H9 (cell line): ENCODE results near the gene AMN. TPM values are rescaled to one million over a fixed set of nuclear protein-coding genes. Genes with fewer than 3 reads are reported as not detected.

Experiments used
- DNase-seq: peaks from one replicate; pipeline ENCODE4 v3.0.0-alpha.2; 2017
- H2AFZ ChIP-seq: one replicate; pipeline ENCODE4 v1.6.1; 2013; ENCODE audit warnings: mild to moderate bottlenecking, low read length, control low read depth, moderate library complexity
- H2AK5ac ChIP-seq: 2 replicates; pipeline ENCODE4 v1.6.1; 2013; ENCODE audit warnings: low read length, control low read depth, mixed read lengths; ENCODE audit not compliant: insufficient read length
- H2BK120ac ChIP-seq: one replicate; pipeline ENCODE4 v1.6.1; 2013; ENCODE audit warnings: low read depth, mild to moderate bottlenecking, low read length, control low read depth, inconsistent platforms; ENCODE audit not compliant: poor library complexity, severe bottlenecking
- H2BK12ac ChIP-seq: 2 replicates; pipeline ENCODE4 v1.6.1; 2013; ENCODE audit warnings: low read length, control low read depth, mixed read lengths, low read depth; ENCODE audit not compliant: insufficient read length
- H2BK15ac ChIP-seq: 2 replicates; pipeline ENCODE4 v1.6.1; 2013; ENCODE audit warnings: low read depth, low read length, control low read depth
- H2BK20ac ChIP-seq: one replicate; pipeline ENCODE4 v1.6.1; 2013; ENCODE audit warnings: low read depth, mild to moderate bottlenecking, low read length, control low read depth, inconsistent platforms; ENCODE audit not compliant: poor library complexity, severe bottlenecking
- H2BK5ac ChIP-seq: 2 replicates; pipeline ENCODE4 v1.6.1; 2013; ENCODE audit warnings: low read length, control low read depth, mixed read lengths; ENCODE audit not compliant: insufficient read length
- H3K14ac ChIP-seq: 2 replicates; pipeline ENCODE4 v1.6.1; 2013; ENCODE audit warnings: low read length, control low read depth; ENCODE audit not compliant: insufficient read depth
- H3K18ac ChIP-seq: 2 replicates; pipeline ENCODE4 v1.6.1; 2013; ENCODE audit warnings: low read depth, mild to moderate bottlenecking, mixed read lengths, low read length, control low read depth; ENCODE audit not compliant: insufficient read length
- H3K23ac ChIP-seq: 2 replicates; pipeline ENCODE4 v1.6.1; 2013; ENCODE audit warnings: low read length, control low read depth, mixed read lengths, low read depth; ENCODE audit not compliant: insufficient read length
- H3K23me2 ChIP-seq: 2 replicates; pipeline ENCODE4 v1.6.1; 2013; ENCODE audit warnings: low read depth, mild to moderate bottlenecking, mixed read lengths, low read length, control low read depth; ENCODE audit not compliant: insufficient read length, poor library complexity, severe bottlenecking
- H3K27ac ChIP-seq: 2 replicates; pipeline ENCODE4 v1.5.1; 2013; ENCODE audit warnings: low read length, control low read depth, mixed read lengths, low read depth; ENCODE audit not compliant: insufficient read length
- H3K27me3 ChIP-seq: 2 replicates; pipeline ENCODE4 v1.6.1; 2013; ENCODE audit warnings: low read length, control low read depth, inconsistent platforms; ENCODE audit not compliant: insufficient read depth
- H3K4ac ChIP-seq: 2 replicates; pipeline ENCODE4 v1.6.1; 2013; ENCODE audit warnings: low read depth, mild to moderate bottlenecking, control low read depth, inconsistent platforms, low read length, moderate library complexity
- H3K4me1 ChIP-seq: 2 replicates; pipeline ENCODE4 v1.6.1; 2013; ENCODE audit warnings: low read length, control low read depth, inconsistent platforms; ENCODE audit not compliant: insufficient read depth
- H3K4me2 ChIP-seq: 2 replicates; pipeline ENCODE4 v1.6.1; 2013; ENCODE audit warnings: low read length, control low read depth, mixed read lengths; ENCODE audit not compliant: insufficient read length, insufficient read depth
- H3K56ac ChIP-seq: 2 replicates; pipeline ENCODE4 v1.6.1; 2013; ENCODE audit warnings: low read depth, mild to moderate bottlenecking, mixed read lengths, low read length, control low read depth; ENCODE audit not compliant: insufficient read length
- H3K79me1 ChIP-seq: 2 replicates; pipeline ENCODE4 v1.6.1; 2013; ENCODE audit warnings: low read depth, mild to moderate bottlenecking, moderate library complexity, low read length, control low read depth, inconsistent platforms; ENCODE audit not compliant: insufficient read depth, poor library complexity, severe bottlenecking
- H3K79me2 ChIP-seq: 2 replicates; pipeline ENCODE4 v1.6.1; 2013; ENCODE audit warnings: low read length, control low read depth, inconsistent platforms; ENCODE audit not compliant: insufficient read depth
- H3K9ac ChIP-seq: 2 replicates; pipeline ENCODE4 v1.6.1; 2013; ENCODE audit warnings: low read length, control low read depth, mixed read lengths; ENCODE audit not compliant: insufficient read length; ENCODE audit errors: extremely low read depth
- H3K9me3 ChIP-seq: one replicate; pipeline ENCODE4 v1.6.1; 2013; ENCODE audit warnings: low read depth, low read length, inconsistent platforms; ENCODE audit not compliant: control insufficient read depth
- H3T11ph ChIP-seq: one replicate; pipeline ENCODE4 v1.6.1; 2013; ENCODE audit warnings: mild to moderate bottlenecking, low read length, control low read depth, inconsistent platforms
- H4K20me1 ChIP-seq: one replicate; pipeline ENCODE4 v1.6.1; 2013; ENCODE audit not compliant: control insufficient read depth, insufficient read length, insufficient read depth
- H4K5ac ChIP-seq: 2 replicates; pipeline ENCODE4 v1.6.1; 2013; ENCODE audit warnings: low read depth, mild to moderate bottlenecking, mixed read lengths, low read length, control low read depth; ENCODE audit not compliant: insufficient read length
- H4K8ac ChIP-seq: replicated peaks from 2 replicates; pipeline ENCODE4 v1.6.1; 2013; ENCODE audit warnings: low read length, control low read depth, mixed read lengths, low read depth; ENCODE audit not compliant: insufficient read length
- H4K91ac ChIP-seq: 2 replicates; pipeline ENCODE4 v1.6.1; 2013; ENCODE audit warnings: low read depth, mild to moderate bottlenecking, moderate library complexity, mixed read lengths, low read length, control low read depth; ENCODE audit not compliant: insufficient read length
- H3K27ac Mint-ChIP-seq, 3 experiments: 2 replicates in 2 of 3; 3 replicates in 1 of 3; pipeline ENCODE4 v1.8.0; 2020 to 2021; ENCODE audit warnings: mixed read lengths in 3 of 3, mild to moderate bottlenecking in 1 of 3, moderate library complexity in 1 of 3
- H3K27me3 Mint-ChIP-seq: 2 replicates; pipeline ENCODE4 v1.8.0; 2021; ENCODE audit warnings: low read depth, mild to moderate bottlenecking, moderate library complexity, mixed read lengths
- H3K36me3 Mint-ChIP-seq, 3 experiments: 2 replicates in 2 of 3; 3 replicates in 1 of 3; pipeline ENCODE4 v1.8.0; 2020 to 2021; ENCODE audit warnings: low read depth in 3 of 3, mixed read lengths in 3 of 3; ENCODE audit not compliant: insufficient read depth in 1 of 3
- H3K4me1 Mint-ChIP-seq, 2 experiments: 2 replicates each; pipeline ENCODE4 v1.8.0; 2020; ENCODE audit warnings: mixed read lengths in 2 of 2
- H3K4me3 Mint-ChIP-seq, 2 experiments: 2 replicates in 1 of 2; 3 replicates in 1 of 2; pipeline ENCODE4 v1.8.0; 2020 to 2021; ENCODE audit warnings: mild to moderate bottlenecking in 2 of 2, mixed read lengths in 2 of 2, moderate library complexity in 1 of 2
- H3K9me3 Mint-ChIP-seq, 2 experiments: 2 replicates in 1 of 2; 3 replicates in 1 of 2; pipeline ENCODE4 v1.8.0; 2020; ENCODE audit warnings: mild to moderate bottlenecking in 2 of 2, mixed read lengths in 2 of 2, moderate library complexity in 1 of 2
- CTCF ChIP-seq: fragments of 200-600 bp; sonication (generic); conservative IDR thresholded peaks from 3 replicates; pipeline ENCODE4 v1.8.0; 2021; ENCODE audit warnings: antibody characterized with exemption, mild to moderate bottlenecking
- WGBS: extraction: QIAGEN DNeasy Blood & Tissue Kit; methylation state at CpG from one replicate; pipeline ENCODE4 v1.1.7; 2013; ENCODE audit warnings: missing lambda C conversion rate, low lambda C conversion rate, mixed read lengths; ENCODE audit not compliant: insufficient read length; ENCODE audit errors: extremely low coverage; 5-methylcytosine and 5-hydroxymethylcytosine counted together
- total RNA-seq: library from RNA; stranded (reverse); gene quantifications from 2 replicates; pipeline ENCODE4 v1.2.1, GENCODE V29; 2021

The AMN gene
- total RNA-seq, 1 experiment from 2014 or later = 1.9 TPM

- H2BK15ac ChIP-seq = no peak overlapping the region
- no peak for TF ChIP-seq CTCF
- no peak overlapping the region for H3K56ac ChIP-seq
- H3K23ac ChIP-seq = no peak overlapping the region
- H3K27me3 ChIP-seq = no peaks in the 10 kb centered on the region
- no peak overlapping the region for H3K14ac ChIP-seq
- no peak overlapping the region for H4K91ac ChIP-seq
- DNase-seq = no peak
- H3T11ph ChIP-seq = no peak overlapping the region
- H2BK5ac ChIP-seq = no peak overlapping the region
- H2AFZ ChIP-seq = no peak overlapping the region
- no peak overlapping the region for H4K8ac ChIP-seq
- no peak overlapping the region for H2BK12ac ChIP-seq
- no peaks in the 10 kb centered on the region for H4K20me1 ChIP-seq
- no peak overlapping the region for H2BK20ac ChIP-seq
- H3K4me2 ChIP-seq = no peak overlapping the region
- no peak overlapping the region for H3K18ac ChIP-seq
- no CpG with 5 or more reads among the region's 9 CpGs for WGBS
- H4K5ac ChIP-seq = no peak overlapping the region
- no peak overlapping the region for H3K27ac Mint-ChIP-seq
- no peaks in the 10 kb centered on the region for H3K27me3 Mint-ChIP-seq
- H3K36me3 Mint-ChIP-seq = peaks cover 38 to 93% (median 92%) of the 10 kb centered on the region in 3 experiments; a peak in 6 of 7 replicates
- H3K4me1 Mint-ChIP-seq = no peaks in the 10 kb centered on the region
- H3K79me2 ChIP-seq = no peaks in the 10 kb centered on the region
- H3K27ac ChIP-seq = no peak overlapping the region
- H3K9me3 Mint-ChIP-seq = no peaks in the 10 kb centered on the region
- H3K4me1 ChIP-seq = no peaks in the 10 kb centered on the region
- H3K4me3 Mint-ChIP-seq = no peak overlapping the region
- no peak overlapping the region for H3K9ac ChIP-seq
- no peaks in the 10 kb centered on the region for H3K23me2 ChIP-seq
- no peaks in the 10 kb centered on the region for H3K9me3 ChIP-seq
- no peak overlapping the region for H2BK120ac ChIP-seq
- no peak overlapping the region for H2AK5ac ChIP-seq
- H3K79me1 ChIP-seq = no peaks in the 10 kb centered on the region
- no peak overlapping the region for H3K4ac ChIP-seq
Observed at GRCh38 chr14:102962111-102962627, 39.7 kb downstream of the AMN start.
